ENCODE results near the gene SLN. TPM values are rescaled to one million over a fixed set of nuclear protein-coding genes. Genes with fewer than 3 reads are reported as not detected.

SLN gene
- total RNA-seq, 1 donor from 2014 or later = 64.0 TPM

- Histone ChIP-seq H3K27me3 (ENCODE audit: low read depth) (peaks cover 23% of the 10 kb centered on the region), H3K4me3 (no peak overlapping the region), H3K36me3 (no peaks in the 10 kb centered on the region), H3K4me1 (no peaks in the 10 kb centered on the region), H3K27ac (replicated peaks) (no peak overlapping the region), H3K9me3 (replicated peaks) (no peaks in the 10 kb centered on the region)
- TF ChIP-seq, protein P1, sequence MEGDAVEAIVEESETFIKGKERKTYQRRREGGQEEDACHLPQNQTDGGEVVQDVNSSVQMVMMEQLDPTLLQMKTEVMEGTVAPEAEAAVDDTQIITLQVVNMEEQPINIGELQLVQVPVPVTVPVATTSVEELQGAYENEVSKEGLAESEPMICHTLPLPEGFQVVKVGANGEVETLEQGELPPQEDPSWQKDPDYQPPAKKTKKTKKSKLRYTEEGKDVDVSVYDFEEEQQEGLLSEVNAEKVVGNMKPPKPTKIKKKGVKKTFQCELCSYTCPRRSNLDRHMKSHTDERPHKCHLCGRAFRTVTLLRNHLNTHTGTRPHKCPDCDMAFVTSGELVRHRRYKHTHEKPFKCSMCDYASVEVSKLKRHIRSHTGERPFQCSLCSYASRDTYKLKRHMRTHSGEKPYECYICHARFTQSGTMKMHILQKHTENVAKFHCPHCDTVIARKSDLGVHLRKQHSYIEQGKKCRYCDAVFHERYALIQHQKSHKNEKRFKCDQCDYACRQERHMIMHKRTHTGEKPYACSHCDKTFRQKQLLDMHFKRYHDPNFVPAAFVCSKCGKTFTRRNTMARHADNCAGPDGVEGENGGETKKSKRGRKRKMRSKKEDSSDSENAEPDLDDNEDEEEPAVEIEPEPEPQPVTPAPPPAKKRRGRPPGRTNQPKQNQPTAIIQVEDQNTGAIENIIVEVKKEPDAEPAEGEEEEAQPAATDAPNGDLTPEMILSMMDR (IDR thresholded peaks at IDR 0.05; ENCODE audit: borderline replicate concordance) = no peak
- intact Hi-C loops (cut with micrococcal nuclease) = no loop called here
- DNase-seq = no peak
These were observed 7.2 kb upstream of the SLN start for GRCh38 chr11:107719073-107719472.

- Histone ChIP-seq H3K27ac (replicated peaks) (no peak overlapping the region), H3K9me3 (replicated peaks) (no peaks in the 10 kb centered on the region), H3K4me3 (no peak overlapping the region), H3K27me3 (ENCODE audit: low read depth) (peaks cover 37% of the 10 kb centered on the region), H3K4me1 (peaks cover 7% of the 10 kb centered on the region), H3K36me3 (no peaks in the 10 kb centered on the region)
- intact Hi-C loops (cut with micrococcal nuclease) = no loop called here
- TF ChIP-seq, protein P1 (IDR thresholded peaks at IDR 0.05; ENCODE audit: borderline replicate concordance) = no peak
- no peak for DNase-seq
These were observed 5.2 kb upstream of the SLN start for GRCh38 chr11:107716884-107717532.

- no peaks in the 10 kb centered on the region for H3K9me3 ChIP-seq (replicated peaks)
- intact Hi-C loops (cut with micrococcal nuclease) = no loop called here
- TF ChIP-seq, protein P1 (IDR thresholded peaks at IDR 0.05; ENCODE audit: borderline replicate concordance) = no peak
- no peak overlapping the region for H3K27ac ChIP-seq (replicated peaks)
- no peak for DNase-seq
- H3K36me3 ChIP-seq = no peaks in the 10 kb centered on the region
- no peak overlapping the region for H3K4me3 ChIP-seq
- H3K27me3 ChIP-seq (ENCODE audit: low read depth) = peaks cover 68% of the 10 kb centered on the region
- H3K4me1 ChIP-seq = peaks cover 7% of the 10 kb centered on the region
These were observed 1.2 kb upstream of the SLN start for GRCh38 chr11:107713009-107713408.

DNA sequence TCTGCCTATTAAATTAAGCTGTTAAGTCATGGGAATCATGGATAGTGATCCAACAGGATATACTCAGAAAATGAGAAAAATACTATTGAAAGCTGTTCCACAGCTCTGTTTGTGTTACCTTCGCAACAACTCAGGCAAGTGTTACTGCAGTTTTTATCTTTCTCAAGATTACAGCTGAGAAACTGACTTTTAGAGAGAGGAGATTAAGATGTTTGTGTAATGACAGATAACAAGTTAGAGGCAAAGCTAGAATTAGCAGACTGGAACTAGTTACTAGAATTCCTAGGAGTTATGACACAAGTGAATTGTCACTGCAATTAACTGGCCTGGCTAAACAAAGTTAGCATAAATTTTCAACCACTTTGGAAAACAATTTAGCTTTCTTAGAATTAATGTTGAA lies 1.6 kb downstream of the SLN start:
- TF ChIP-seq, protein P1 (IDR thresholded peaks at IDR 0.05; ENCODE audit: borderline replicate concordance) = no peak
- Histone ChIP-seq H3K4me1 (peaks cover 7% of the 10 kb centered on the region), H3K9me3 (replicated peaks) (no peaks in the 10 kb centered on the region), H3K27ac (replicated peaks) (no peak overlapping the region), H3K27me3 (ENCODE audit: low read depth) (peaks cover 61% of the 10 kb centered on the region), H3K4me3 (no peak overlapping the region), H3K36me3 (no peaks in the 10 kb centered on the region)
- DNase-seq = no peak
- intact Hi-C loops (cut with micrococcal nuclease) = no loop called here

DNA sequence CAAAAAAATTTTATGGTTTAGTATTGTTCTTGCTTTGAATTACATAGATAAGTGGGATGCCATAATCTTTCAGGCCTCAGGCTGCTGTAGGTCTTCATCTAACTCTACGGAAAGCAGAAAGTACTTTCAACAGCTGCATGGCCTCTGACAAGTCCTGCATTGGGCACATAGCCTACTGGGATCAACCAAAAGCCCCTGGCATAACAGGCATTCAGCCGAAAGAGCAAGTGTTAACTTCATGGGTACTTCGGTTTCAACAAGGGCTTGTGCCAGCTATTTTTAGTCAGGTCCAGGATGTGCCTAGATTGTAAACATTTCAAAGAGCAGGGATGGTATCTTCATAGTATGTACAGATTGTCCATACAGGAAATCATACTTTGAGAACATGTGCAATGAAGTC lies 3.1 kb downstream of the SLN start:
- intact Hi-C loops (cut with micrococcal nuclease) = no loop called here
- Histone ChIP-seq H3K27me3 (ENCODE audit: low read depth) (peaks cover 47% of the 10 kb centered on the region), H3K36me3 (no peaks in the 10 kb centered on the region), H3K27ac (replicated peaks) (no peak overlapping the region), H3K4me1 (peaks cover 7% of the 10 kb centered on the region), H3K9me3 (replicated peaks) (no peaks in the 10 kb centered on the region), H3K4me3 (no peak overlapping the region)
- no peak for DNase-seq
- TF ChIP-seq, protein P1 (IDR thresholded peaks at IDR 0.05; ENCODE audit: borderline replicate concordance) = no peak

Measured in left ventricle myocardium inferior (tissue), 1 donor.